NCI-H2227 (cell line): ENCODE measurements around the gene SRSF2.
"Not testable (repeated sequence)": the region's sequence is repeated elsewhere in the genome, so short reads cannot be mapped to it uniquely, and the experiment has no call there.

Experiments used
- DNase-seq: peaks from one replicate; lab custom pipeline; 2025; ENCODE audit not compliant: unreplicated experiment; lab: John Stamatoyannopoulos, UW

Gene SRSF2, protein sequence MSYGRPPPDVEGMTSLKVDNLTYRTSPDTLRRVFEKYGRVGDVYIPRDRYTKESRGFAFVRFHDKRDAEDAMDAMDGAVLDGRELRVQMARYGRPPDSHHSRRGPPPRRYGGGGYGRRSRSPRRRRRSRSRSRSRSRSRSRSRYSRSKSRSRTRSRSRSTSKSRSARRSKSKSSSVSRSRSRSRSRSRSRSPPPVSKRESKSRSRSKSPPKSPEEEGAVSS

GRCh38 chr17:76737082-76737675 lies at the start of gene SRSF2:
TSS of gene SRSF2 (minus strand) at chr17:76737331. CDS start at chr17:76737160, 171 bp downstream.
- DNase-seq: peak; percentile 99

- DNase-seq: no peak
These were observed 47.8 kb upstream of the SRSF2 start for GRCh38 chr17:76784926-76785325.

DNA sequence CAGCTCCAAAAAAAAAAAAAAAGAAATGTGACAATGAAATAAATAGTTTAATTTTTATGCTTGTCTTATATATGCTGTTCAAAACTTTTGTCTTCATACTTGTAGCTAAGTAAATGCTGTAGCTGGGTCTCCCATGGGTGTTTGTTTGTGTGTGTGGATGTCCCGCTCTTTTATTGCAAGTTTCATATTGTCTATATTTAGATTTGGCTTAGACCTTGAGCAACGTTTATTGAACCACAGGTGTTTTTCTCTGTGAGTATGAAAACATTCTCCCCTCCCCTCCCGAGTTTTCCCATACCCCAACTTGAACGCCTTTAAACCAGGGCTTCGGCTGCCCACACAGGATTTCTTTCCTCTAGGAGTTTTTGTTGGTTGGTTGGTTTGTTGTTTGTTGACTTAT lies 46.0 kb upstream of the SRSF2 start:
- no peak for DNase-seq

- no peak for DNase-seq
These were observed 44.2 kb upstream of the SRSF2 start for GRCh38 chr17:76781056-76781982.

- peak; percentile 55 for DNase-seq
These were observed 38.0 kb upstream of the SRSF2 start for GRCh38 chr17:76775021-76775600.

DNA sequence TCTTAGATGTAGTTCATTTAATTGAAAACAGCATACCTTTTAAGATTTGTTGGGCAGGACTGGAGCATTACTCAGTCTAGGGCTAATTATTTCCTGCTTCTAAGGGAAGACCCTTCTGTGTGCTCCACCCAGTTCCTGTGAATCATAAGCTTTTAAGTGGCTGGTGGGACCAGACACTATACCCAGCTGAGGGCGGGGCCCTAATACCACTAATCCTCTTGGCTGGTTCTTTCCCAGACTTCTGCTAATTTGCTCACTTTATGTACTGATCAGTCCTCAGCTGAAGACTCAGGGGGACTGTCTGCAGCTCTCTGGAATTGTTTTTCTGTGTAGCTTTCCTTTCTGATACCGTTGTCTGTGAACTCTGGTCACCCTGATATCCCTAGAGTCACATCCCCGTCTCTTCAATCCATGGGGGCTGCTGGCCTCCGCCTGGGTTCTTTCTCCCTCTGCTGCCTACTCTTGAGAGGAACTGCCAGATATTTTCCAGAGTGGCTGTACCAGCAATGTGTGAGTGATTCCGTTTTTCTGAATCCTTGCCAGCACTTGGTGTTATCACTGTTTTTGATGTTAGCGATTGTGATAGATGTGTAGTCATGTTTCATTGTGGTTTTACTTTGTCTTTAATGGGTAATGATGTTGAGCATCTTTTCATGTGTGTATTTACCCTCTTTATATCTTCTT lies 35.9 kb upstream of the SRSF2 start:
- peak; percentile 26 for DNase-seq

DNA sequence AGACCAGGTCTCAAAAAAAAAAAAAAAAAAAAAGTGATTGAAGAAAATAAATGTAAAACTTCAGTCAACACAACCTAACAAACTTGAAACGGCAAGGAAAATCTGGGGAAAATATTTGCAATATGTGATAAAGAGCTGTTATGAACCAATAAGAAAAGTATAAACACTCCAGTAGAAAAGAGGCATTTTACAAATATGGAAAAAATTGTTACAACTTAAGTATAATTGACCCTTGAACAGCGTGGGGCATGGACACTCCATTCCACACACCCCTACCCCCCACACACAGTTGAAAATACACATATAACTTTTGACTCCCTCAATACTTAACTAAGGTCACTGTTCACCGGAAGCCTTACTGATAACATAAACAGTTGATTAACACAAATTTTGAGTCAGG lies 21.4 kb upstream of the SRSF2 start:
- no peak for DNase-seq

- no peak for DNase-seq
These were observed 20.1 kb upstream of the SRSF2 start for GRCh38 chr17:76757256-76757655.

DNA sequence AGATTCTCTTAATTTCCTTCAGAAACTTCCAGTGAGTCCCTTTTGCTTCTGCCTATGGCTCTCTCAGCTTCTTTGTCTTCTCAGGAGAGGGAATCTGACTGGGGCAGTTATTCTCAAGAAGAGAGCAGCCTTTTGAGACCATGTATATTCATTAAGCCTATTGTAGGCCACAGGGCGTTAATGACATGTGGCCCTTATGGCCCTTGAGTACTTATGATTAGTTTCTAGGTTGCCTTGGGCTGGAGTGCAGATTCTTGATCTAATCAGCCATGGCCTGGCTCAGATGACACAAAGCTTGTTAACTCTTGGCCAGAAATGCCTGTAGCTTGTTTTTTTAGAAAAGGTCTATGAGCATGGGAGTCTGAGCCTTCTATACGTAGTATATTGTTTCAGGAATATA lies 18.2 kb upstream of the SRSF2 start:
- no peak for DNase-seq

GRCh38 chr17:76753061-76753961 lies 16.2 kb upstream of the SRSF2 start:
- DNase-seq: no peak

GRCh38 chr17:76752006-76752405 lies 14.9 kb upstream of the SRSF2 start:
- no peak for DNase-seq

DNA sequence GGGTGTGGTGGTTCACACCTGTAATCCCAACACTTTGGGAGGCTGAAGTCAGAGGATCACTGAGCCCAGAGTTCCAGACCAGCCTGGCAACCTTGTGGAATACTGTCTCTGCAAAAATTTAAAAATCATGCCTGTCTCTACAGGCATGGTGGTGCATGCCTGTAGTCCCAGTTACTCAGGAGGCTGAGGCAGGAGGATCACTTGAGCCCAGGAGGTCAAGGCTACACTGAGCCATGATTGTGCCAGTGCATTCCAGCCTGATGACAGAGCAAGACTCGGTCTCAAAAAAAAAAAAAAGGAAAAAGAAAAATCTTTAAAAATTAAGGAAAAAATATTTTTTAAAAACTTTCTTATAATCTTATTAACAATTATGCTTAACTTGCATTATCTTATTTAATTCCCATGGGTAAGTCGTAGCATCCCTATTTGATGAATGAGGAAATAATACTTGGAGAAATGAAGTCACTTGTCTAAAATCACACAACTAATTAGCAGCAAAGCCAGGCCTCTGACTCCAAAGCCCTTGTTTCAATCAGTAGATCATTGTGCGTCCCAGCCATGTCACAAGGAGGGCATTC lies 14.4 kb upstream of the SRSF2 start:
- no peak for DNase-seq

DNA sequence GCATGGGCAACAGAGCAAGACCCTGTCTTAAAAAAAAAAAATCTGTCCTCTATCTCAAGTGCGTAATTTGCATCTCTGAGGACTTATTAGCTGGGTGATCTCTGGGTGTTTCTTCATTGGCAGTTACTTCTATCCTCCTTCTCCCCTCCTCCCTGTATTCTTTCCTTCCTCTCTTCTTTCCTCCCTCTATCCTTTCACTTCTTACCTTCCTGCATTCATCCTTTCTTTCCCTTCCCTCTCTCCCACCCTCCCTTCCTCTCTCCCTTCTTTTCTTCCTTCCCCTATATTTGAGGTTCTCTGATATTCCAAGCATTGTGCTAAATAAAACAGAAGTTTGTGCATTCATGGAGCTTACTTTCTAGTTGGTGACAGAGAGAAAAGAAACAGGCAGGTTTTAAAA lies 11.5 kb upstream of the SRSF2 start:
- DNase-seq: no peak

DNA sequence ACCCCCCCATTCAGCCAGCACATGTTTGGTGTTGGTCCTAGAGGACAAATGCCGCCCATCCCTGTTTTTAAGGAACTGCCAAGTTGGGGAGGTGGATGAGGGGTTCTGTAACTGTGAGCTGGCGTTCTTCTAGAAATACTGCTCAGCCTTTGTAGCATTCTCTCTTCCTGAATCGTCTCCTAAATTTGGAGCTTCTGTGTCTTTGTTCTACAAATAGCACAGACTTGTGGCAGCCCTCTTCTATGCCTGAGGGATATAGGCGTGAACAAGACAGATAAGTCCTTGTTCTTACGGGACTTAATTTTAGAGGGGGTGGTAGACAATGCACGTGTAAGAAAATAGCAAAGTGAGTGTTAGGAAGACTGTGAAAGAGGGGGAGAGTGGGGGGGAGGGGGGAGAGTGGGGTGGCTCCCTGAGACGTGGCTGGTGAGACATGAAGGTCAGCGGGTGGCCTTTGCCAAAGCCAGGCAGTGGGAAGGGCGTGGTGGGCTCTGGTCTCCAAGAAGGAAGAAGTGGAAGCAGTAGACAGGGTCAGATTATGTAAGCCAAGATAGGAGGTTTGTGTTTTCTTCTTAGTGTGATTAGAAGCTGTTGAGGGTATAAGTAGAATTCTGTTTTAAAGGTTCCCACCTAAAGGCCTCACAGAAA lies 10.7 kb upstream of the SRSF2 start:
- no peak for DNase-seq

- DNase-seq: not testable (repeated sequence)
These were observed 8.7 kb upstream of the SRSF2 start for GRCh38 chr17:76745785-76746184.

- no peak for DNase-seq
These were observed 7.6 kb upstream of the SRSF2 start for GRCh38 chr17:76744747-76745146.

GRCh38 chr17:76742958-76743357 lies 5.8 kb upstream of the SRSF2 start:
- DNase-seq: no peak

- DNase-seq: no peak
These were observed 3.4 kb upstream of the SRSF2 start for GRCh38 chr17:76740329-76741118.
